HEK293 (cell line): ENCODE results near the gene NDUFA3.

ENCODE experiments used
- CTCF ChIA-PET: fragments of 350-600 bp; formaldehyde crosslinking; extraction: SDS; loops from one replicate; lab custom pipeline; 2021; ENCODE audit warnings: antibody characterized with exemption; lab: Yijun Ruan, JAX
- POLR2A ChIA-PET: fragments of 300-600 bp; formaldehyde crosslinking; extraction: SDS; loops from one replicate; lab custom pipeline; 2020; ENCODE audit warnings: antibody characterized with exemption, inconsistent platforms; lab: Yijun Ruan, JAX
- H3K27ac ChIP-seq: fragments of 200-500 bp; sonication (Bioruptor generic); 2 replicates; pipeline ENCODE4 v1.5.1; 2014; ENCODE audit warnings: low read depth, low read length, control low read depth, inconsistent platforms; ENCODE audit errors: extremely low read depth
- H3K36me3 ChIP-seq, 2 experiments: fragments of 200-500 bp in 1 of 2; sonication (Bioruptor generic) in 1 of 2; 1 replicate in 1 of 2; 2 replicates in 1 of 2; pipeline ENCODE4 v1.5.1; 2014 to 2017; ENCODE audit warnings: inconsistent platforms in 2 of 2, low read length in 2 of 2; ENCODE audit not compliant: control insufficient read depth in 2 of 2, insufficient read depth in 1 of 2
- H3K4me1 ChIP-seq: fragments of 200-500 bp; sonication (Bioruptor generic); 2 replicates; pipeline ENCODE4 v1.5.1; 2014; ENCODE audit warnings: mild to moderate bottlenecking, low read length, inconsistent platforms; ENCODE audit not compliant: control insufficient read depth, insufficient read depth
- H3K4me3 ChIP-seq: 2 replicates; pipeline ENCODE4 v1.5.1; 2011; ENCODE audit warnings: low read depth, mild to moderate bottlenecking, control low read depth, low read length, moderate library complexity
- H3K9me3 ChIP-seq: fragments of 200-500 bp; sonication (Bioruptor generic); 2 replicates; pipeline ENCODE4 v1.5.1; 2014; ENCODE audit warnings: low read depth, low read length, inconsistent platforms; ENCODE audit not compliant: control insufficient read depth, insufficient read depth
- HOXD13 ChIP-seq: sonication (generic); formaldehyde crosslinking; IDR thresholded peaks from 2 replicates; pipeline ENCODE4 v1.8.0; 2022; ENCODE audit warnings: missing genetic modification reagents, borderline replicate concordance
- PRDM10 ChIP-seq: fragments of 450-650 bp; formaldehyde crosslinking; IDR thresholded peaks from 2 replicates; pipeline ENCODE4 v1.5.1; 2016; ENCODE audit warnings: missing biosample characterization, missing genetic modification characterization
- YY2 ChIP-seq: fragments of 450-650 bp; formaldehyde crosslinking; IDR thresholded peaks from 2 replicates; pipeline ENCODE4 v1.5.1; 2016; ENCODE audit warnings: missing biosample characterization, missing genetic modification characterization
- ZNF121 ChIP-seq: fragments of 450-650 bp; formaldehyde crosslinking; IDR thresholded peaks from 2 replicates; pipeline ENCODE4 v1.5.1; 2016; ENCODE audit warnings: missing biosample characterization, missing genetic modification characterization
- ZNF18 ChIP-seq: fragments of 450-650 bp; formaldehyde crosslinking; IDR thresholded peaks from 2 replicates; pipeline ENCODE4 v1.5.1; 2016; ENCODE audit warnings: missing biosample characterization, missing genetic modification characterization
- ZNF23 ChIP-seq: fragments of 450-650 bp; formaldehyde crosslinking; IDR thresholded peaks from 2 replicates; pipeline ENCODE4 v1.5.1; 2016; ENCODE audit warnings: missing biosample characterization, missing genetic modification characterization, borderline replicate concordance
- ZNF26 ChIP-seq: fragments of 450-650 bp; formaldehyde crosslinking; IDR thresholded peaks from 2 replicates; pipeline ENCODE4 v1.5.1; 2016; ENCODE audit warnings: missing biosample characterization, missing genetic modification characterization
- ZNF473 ChIP-seq: fragments of 450-650 bp; formaldehyde crosslinking; IDR thresholded peaks from 2 replicates; pipeline ENCODE4 v1.5.1; 2017; ENCODE audit warnings: missing biosample characterization, missing genetic modification characterization
- ZNF488 ChIP-seq: fragments of 450-650 bp; formaldehyde crosslinking; IDR thresholded peaks from 2 replicates; pipeline ENCODE4 v1.5.1; 2016; ENCODE audit warnings: missing biosample characterization, missing genetic modification characterization
- ZNF514 ChIP-seq: fragments of 450-650 bp; formaldehyde crosslinking; IDR thresholded peaks from 2 replicates; pipeline ENCODE4 v1.5.1; 2016; ENCODE audit warnings: missing biosample characterization, missing genetic modification characterization
- ZNF558 ChIP-seq: fragments of 450-650 bp; formaldehyde crosslinking; IDR thresholded peaks from 2 replicates; pipeline ENCODE4 v1.5.1; 2016; ENCODE audit warnings: missing biosample characterization, missing genetic modification characterization
- ZNF585B ChIP-seq: fragments of 450-650 bp; formaldehyde crosslinking; IDR thresholded peaks from 2 replicates; pipeline ENCODE4 v1.5.1; 2016; ENCODE audit warnings: missing biosample characterization, missing genetic modification characterization
- ZNF658 ChIP-seq: fragments of 450-650 bp; formaldehyde crosslinking; IDR thresholded peaks from 2 replicates; pipeline ENCODE4; 2016; ENCODE audit warnings: missing biosample characterization, missing genetic modification characterization
- ZSCAN23 ChIP-seq: fragments of 450-650 bp; formaldehyde crosslinking; IDR thresholded peaks from 2 replicates; pipeline ENCODE4 v1.5.1; 2016; ENCODE audit warnings: missing biosample characterization, missing genetic modification characterization

The NDUFA3 gene

GRCh38 chr19:54062643-54063042, 40.0 kb upstream of the NDUFA3 start:
- TF ChIP-seq ZNF488 (tag by site-specific recombination) (no peak), YY2 (tag by site-specific recombination) (no peak), PRDM10 (no peak), ZNF558 (tag by site-specific recombination) (no peak), HOXD13 (CRISPR knock-in tag) (no peak), ZNF658 (tag by site-specific recombination) (no peak), ZNF18 (no peak), ZNF514 (no peak), ZSCAN23 (tag by site-specific recombination) (no peak), ZNF26 (tag by site-specific recombination) (no peak)
- Histone ChIP-seq H3K4me1 (no peaks in the 10 kb centered on the region), H3K36me3 (no peaks in the 10 kb centered on the region), H3K4me3 (no peak overlapping the region), H3K9me3 (no peaks in the 10 kb centered on the region), H3K27ac (no peak overlapping the region)
- POLR2A ChIA-PET, result interaction anchor here (0.7 kb wide), 1 partner anchor 1376 kb away, joined by 5 read pairs; no protein-coding TSS in a partner anchor
- CTCF ChIA-PET, result interaction anchor here (0.6 to 1.0 kb wide), 2 partner anchors 33 to 563 kb away, joined by 3 to 5 read pairs; no protein-coding TSS in a partner anchor

- Histone ChIP-seq H3K4me1 (no peaks in the 10 kb centered on the region), H3K36me3 (no peaks in the 10 kb centered on the region), H3K27ac (no peak within 1 kb of the TSS), H3K4me3 (no peak within 1 kb of the TSS), H3K9me3 (no peaks in the 10 kb centered on the region)
- CTCF ChIA-PET, result interaction anchor here (0.6 to 1.0 kb wide), 4 partner anchors 34 to 563 kb away, joined by 3 to 5 read pairs (median 3); no protein-coding TSS in a partner anchor
- TF ChIP-seq ZNF585B (tag by site-specific recombination), result no peak
- TF ChIP-seq ZNF23 (tag by site-specific recombination), result no peak
- TF ChIP-seq ZNF121, result no peak
- no peak for TF ChIP-seq ZNF473 (tag by site-specific recombination)
- POLR2A ChIA-PET, result no interaction called here
Observed at GRCh38 chr19:54063350-54064116, 39.1 kb upstream of the NDUFA3 start, which contains the start of gene VSTM1. VSTM1 (minus strand) TSS chr19:54063897; CDS start chr19:54063777, 120 bp downstream.
